DND-41 (cell line): ENCODE measurements around the gene MYO1H.
A peak's percentile ranks its signal among the peaks of the same experiment; 100 is the strongest.

Source experiments
- CTCF ChIP-seq: IDR thresholded peaks from 2 replicates; pipeline ENCODE4 v1.5.1; 2012; ENCODE audit warnings: borderline replicate concordance, low read length, moderate library complexity, mild to moderate bottlenecking; ENCODE audit not compliant: poor library complexity, severe bottlenecking; ENCODE audit errors: extremely low read depth
- EZH2 ChIP-seq: IDR thresholded peaks from 3 replicates; pipeline ENCODE4 v1.6.1; 2012; ENCODE audit warnings: borderline replicate concordance, low read depth, mild to moderate bottlenecking, moderate library complexity, low read length, inconsistent platforms; ENCODE audit not compliant: severe bottlenecking

GRCh38 chr12:109346920-109347319 is 780 bp upstream of the MYO1H start:
- peak; percentile 34 for TF ChIP-seq CTCF
- no peak for TF ChIP-seq EZH2
